PFSK-1 (cell line): ENCODE data around the gene SULT1A3.

Experiments
- FOXP2 ChIP-seq: optimal IDR thresholded peaks from 2 replicates; pipeline ENCODE3; 2011; ENCODE audit warnings: borderline replicate concordance, control low read depth, inconsistent platforms; ENCODE audit not compliant: insufficient read depth; ENCODE audit errors: extremely low read length, extremely low read depth
- POLR2AphosphoS5 ChIP-seq: IDR thresholded peaks from 2 replicates; pipeline ENCODE4 v1.6.1; 2012; ENCODE audit warnings: low read depth, mild to moderate bottlenecking, control low read depth, low read length, moderate library complexity
- SIN3A ChIP-seq: IDR thresholded peaks from 2 replicates; pipeline ENCODE4 v1.6.1; 2012; ENCODE audit warnings: mild to moderate bottlenecking, low read length, moderate library complexity, borderline replicate concordance; ENCODE audit not compliant: insufficient read depth
- TAF1 ChIP-seq: IDR thresholded peaks from 2 replicates; pipeline ENCODE4 v1.6.1; 2012; ENCODE audit warnings: low read length, control low read depth, borderline replicate concordance; ENCODE audit not compliant: insufficient read depth
- TF ChIP-seq, protein P1 (sequence below), 2 experiments: IDR thresholded peaks; 2 replicates each; pipeline versions ENCODE4 v1.6.1 to v1.8.0; 2011 to 2012; ENCODE audit warnings: low read depth in 2 of 2, low read length in 2 of 2, control low read depth in 1 of 2, inconsistent platforms in 1 of 2, mild to moderate bottlenecking in 1 of 2, moderate library complexity in 1 of 2; ENCODE audit not compliant: insufficient read depth in 1 of 2

SULT1A3 gene

DNA sequence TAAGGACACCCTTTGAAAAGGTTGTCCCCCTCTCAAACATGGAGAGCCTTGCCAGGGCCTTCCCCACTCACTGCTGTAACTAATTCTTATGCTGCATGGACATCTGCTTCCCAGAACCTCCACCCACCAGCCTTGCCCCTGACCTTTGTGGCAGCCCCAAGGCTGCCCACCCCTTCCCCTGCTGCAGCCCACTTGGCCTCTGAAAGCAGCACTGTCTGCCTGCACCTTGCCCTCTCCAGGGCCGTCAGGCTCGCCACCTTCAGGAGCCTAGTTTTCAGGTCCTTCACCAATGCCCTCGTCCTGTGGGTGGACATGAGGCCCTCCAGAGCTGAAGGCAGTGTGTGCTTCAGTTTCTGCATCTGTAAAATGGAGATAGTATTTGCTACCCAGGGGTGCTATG is 18.3 kb upstream of the SULT1A3 start:
- TF ChIP-seq POLR2AphosphoS5 (no peak), SIN3A (no peak), TAF1 (no peak)
- TF ChIP-seq, protein P1, sequence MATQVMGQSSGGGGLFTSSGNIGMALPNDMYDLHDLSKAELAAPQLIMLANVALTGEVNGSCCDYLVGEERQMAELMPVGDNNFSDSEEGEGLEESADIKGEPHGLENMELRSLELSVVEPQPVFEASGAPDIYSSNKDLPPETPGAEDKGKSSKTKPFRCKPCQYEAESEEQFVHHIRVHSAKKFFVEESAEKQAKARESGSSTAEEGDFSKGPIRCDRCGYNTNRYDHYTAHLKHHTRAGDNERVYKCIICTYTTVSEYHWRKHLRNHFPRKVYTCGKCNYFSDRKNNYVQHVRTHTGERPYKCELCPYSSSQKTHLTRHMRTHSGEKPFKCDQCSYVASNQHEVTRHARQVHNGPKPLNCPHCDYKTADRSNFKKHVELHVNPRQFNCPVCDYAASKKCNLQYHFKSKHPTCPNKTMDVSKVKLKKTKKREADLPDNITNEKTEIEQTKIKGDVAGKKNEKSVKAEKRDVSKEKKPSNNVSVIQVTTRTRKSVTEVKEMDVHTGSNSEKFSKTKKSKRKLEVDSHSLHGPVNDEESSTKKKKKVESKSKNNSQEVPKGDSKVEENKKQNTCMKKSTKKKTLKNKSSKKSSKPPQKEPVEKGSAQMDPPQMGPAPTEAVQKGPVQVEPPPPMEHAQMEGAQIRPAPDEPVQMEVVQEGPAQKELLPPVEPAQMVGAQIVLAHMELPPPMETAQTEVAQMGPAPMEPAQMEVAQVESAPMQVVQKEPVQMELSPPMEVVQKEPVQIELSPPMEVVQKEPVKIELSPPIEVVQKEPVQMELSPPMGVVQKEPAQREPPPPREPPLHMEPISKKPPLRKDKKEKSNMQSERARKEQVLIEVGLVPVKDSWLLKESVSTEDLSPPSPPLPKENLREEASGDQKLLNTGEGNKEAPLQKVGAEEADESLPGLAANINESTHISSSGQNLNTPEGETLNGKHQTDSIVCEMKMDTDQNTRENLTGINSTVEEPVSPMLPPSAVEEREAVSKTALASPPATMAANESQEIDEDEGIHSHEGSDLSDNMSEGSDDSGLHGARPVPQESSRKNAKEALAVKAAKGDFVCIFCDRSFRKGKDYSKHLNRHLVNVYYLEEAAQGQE (IDR thresholded peaks at IDR 0.05; ENCODE audit: insufficient read depth in 1 of 2, low read depth in 2 of 2, low read length in 2 of 2) = no peak

DNA sequence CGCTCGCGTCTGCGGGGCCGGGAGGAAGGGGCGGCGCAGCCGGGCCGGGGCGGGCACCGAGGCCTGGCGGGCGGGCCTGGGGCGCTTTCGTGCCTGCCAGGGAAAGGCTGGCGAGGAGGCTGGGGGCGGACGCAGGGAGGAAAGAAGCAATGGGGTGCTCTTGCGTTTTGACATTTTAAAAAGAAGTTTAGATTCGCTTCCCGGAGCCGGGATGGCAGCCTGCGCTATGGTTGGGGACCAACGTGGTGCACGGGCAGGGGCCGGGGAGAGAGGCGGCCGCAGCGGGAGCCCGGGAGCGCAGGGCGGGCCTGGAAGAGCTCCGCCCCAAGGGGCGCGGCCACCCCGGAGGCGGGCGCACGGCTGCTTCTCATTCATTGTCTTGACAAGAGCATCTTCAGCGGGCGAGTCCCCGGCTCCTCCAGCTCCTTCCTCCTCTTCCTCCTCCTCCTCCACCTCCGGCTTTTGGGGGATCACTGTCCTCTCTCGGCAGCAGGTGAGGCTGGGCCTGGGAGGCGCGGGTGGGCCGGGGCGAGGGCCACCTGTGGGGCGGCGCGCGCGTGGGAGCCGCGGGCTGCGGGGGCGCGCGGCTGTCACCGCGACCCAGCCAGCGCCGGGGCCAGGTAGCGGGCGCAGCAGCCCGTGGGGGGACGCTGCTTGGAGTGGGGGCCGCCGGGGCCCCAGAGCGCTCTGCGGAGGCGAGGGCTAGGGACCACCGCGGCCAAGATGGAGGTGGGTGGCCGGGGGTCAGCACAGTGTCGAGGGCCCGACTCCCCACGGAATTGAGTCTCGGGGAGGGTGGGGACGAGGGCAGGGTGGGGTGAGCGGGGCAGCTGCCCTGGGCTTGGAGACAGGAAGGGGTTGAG is 15.6 kb upstream of the SULT1A3 start, which contains the start of gene CORO1A:
CORO1A (plus strand) TSS at position 370 of the 863 bp plus-strand sequence. CDS start 1,608 bp downstream, outside the sequence.
- TF ChIP-seq FOXP2 (no peak), SIN3A (no peak), POLR2AphosphoS5 (peak; percentile 53; the same call in 1 of the 2 replicates), TAF1 (0 out of 2 replicates have a peak, but pooled peaks have one; percentile 54)
- TF ChIP-seq, protein P1 (IDR thresholded peaks at IDR 0.05; ENCODE audit: insufficient read depth in 1 of 2, low read depth in 2 of 2, low read length in 2 of 2) = no peak

DNA sequence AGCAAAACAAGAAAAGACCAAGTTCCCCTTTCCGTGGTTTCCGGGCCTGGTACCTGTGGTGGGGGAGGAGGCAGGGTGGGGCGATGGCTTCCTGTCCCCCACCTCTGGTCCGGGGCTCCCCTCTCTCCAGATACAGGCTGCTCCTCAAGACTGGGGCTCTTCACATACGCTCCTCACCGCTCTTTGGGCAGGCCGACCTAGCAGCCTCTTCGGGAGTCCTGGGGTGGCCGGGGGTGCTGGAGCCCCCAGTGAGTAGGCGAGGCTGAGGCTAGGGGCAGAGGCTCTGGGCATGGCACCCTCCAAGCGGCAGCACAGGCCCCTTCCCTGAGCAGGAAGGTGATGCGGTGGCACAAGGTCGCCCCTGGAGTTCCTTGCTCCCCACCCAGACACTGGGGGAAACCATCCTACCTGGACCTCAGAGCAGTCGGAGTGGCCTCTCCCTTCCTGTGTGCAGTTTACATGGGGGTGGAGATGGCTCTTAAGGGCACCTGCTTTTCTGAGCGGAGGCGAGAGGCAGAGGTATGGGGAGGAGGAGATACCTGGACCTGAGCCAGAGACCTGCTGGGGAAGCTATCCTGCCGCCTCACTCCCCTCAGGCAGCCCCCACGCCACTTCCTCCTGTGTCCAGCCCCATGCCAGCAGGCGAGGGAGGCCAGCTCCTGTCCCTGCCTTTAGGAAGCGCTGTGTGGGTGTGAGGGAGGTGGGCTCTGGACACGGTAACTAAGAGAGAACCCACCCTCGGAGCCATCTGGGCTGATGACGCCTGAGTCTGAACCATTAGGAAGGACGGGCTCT is 14.8 kb upstream of the SULT1A3 start:
- TF ChIP-seq TAF1 = no peak
- no peak for TF ChIP-seq POLR2AphosphoS5

DNA sequence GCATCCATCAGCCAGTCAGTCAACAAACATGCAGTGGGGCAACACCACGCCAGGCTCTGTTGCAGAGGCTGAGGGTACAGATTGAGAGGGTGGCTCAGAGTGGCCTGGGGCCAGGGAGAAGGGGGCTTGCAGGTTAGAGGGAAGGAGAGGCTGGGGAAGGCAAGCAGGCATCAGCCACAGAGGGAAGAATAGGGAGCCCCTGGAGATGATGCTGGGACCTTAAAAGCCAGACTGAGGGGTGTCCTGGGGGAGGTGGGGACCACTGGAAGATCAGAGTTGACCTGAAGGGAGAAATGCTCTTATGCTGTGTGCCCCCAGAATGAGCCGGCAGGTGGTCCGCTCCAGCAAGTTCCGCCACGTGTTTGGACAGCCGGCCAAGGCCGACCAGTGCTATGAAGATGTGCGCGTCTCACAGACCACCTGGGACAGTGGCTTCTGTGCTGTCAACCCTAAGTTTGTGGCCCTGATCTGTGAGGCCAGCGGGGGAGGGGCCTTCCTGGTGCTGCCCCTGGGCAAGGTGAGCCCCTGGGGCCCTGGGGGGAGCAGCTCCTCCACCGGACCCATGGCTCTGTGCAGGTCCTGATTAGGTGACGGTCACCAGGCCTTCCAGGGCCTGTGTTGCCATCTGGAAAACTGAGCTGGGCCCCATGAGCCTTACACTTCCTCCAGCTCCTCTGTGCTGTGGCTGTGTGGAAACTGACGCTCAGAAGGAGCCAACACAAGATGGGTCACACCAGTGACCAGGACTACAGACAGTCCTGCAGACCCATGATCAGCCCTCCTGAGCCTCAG is 14.0 kb upstream of the SULT1A3 start:
- TF ChIP-seq, protein P1 (IDR thresholded peaks at IDR 0.05; ENCODE audit: insufficient read depth in 1 of 2, low read depth in 2 of 2, low read length in 2 of 2) = no peak
- TF ChIP-seq POLR2AphosphoS5 (no peak), SIN3A (no peak), TAF1 (no peak), FOXP2 (no peak)

DNA sequence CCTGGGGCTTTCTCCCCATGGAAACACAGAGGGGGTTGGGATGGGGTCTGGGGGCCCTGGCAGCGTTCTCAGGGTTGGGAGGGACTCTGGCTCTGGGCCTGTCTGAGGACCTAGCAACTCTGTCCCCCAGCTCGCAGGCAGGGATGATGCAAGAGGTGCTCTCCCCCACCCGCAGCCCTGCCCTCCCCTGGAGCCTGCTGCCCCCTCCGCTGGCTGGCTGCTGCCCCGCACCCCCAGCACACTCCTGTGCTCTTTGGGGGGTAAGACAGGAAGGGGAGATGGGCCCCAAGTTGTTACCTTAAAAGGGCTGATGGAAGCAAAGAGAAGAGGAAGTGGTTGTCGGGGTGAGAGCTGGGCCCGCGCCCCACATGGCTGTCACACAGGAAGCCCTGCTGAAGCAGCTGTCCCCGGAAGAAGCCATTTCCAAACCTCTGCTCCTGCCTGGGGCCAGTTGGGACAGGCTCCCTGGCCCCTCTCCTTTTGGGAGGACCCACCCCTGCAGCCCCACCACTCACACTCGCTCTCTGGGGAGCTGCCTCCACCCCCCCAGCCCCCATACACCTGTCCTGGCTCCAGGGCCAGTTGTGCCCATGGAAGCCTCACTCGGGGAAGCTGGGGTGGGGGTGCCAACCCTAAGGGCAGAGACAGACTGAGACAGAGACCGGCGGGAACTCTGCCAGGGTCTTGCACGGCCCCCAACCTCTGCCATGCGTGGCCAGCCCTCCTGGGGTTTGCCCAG is 13.2 kb upstream of the SULT1A3 start:
- TF ChIP-seq TAF1 (no peak), FOXP2 (no peak), POLR2AphosphoS5 (no peak), SIN3A (no peak)
- TF ChIP-seq, protein P1 (IDR thresholded peaks at IDR 0.05; ENCODE audit: insufficient read depth in 1 of 2, low read depth in 2 of 2, low read length in 2 of 2) = no peak
